Measurements from ENCODE around the gene PDZD7. TPM values are rescaled to one million over a fixed set of nuclear protein-coding genes. Genes with fewer than 3 reads are reported as not detected.

Gene PDZD7
- total and polyA plus RNA-seq, 2 of the 8 experiments (the other 6 are each of a cell fraction or from before 2014, with no cell fraction given) = 0.88 to 1.6 TPM

GRCh38 chr10:100986623-100986951 lies 44.3 kb downstream of the PDZD7 start:
- peak overlapping the region; percentile 23 for H3K56ac ChIP-seq (replicated peaks; ENCODE audit: insufficient read length, low read depth, low read length)
- peaks cover 17 to 51% of the 10 kb centered on the region in 2 experiments for H3K79me2 ChIP-seq (ENCODE audit: control insufficient read depth in 1 of 2, insufficient read depth in 2 of 2, low read length in 2 of 2)
- H2BK120ac ChIP-seq (replicated peaks; ENCODE audit: low read depth, low read length) = no peak overlapping the region
- H2BK5ac ChIP-seq (ENCODE audit: low read depth, low read length) = peak overlapping the region; percentile 96
- H2BK15ac ChIP-seq (ENCODE audit: low read length) = no peak overlapping the region
- H3K9me3 ChIP-seq (ENCODE audit: insufficient read depth in 2 of 2, low read depth in 1 of 2, low read length in 1 of 2) = no peaks in the 10 kb centered on the region
- peak overlapping the region; percentile 85 to 98 for H3K4me2 ChIP-seq (ENCODE audit: insufficient read depth in 1 of 2, low read depth in 2 of 2, low read length in 2 of 2)
- peak overlapping the region; percentile 43 to 83 (median 75); a peak in 6 of 7 replicates for H3K9ac ChIP-seq (replicated peaks in 1 of 4; ENCODE audit: extremely low read depth in 1 of 4, low read depth in 3 of 4, low read length in 3 of 4)
- H3K27me3 ChIP-seq (replicated peaks in 1 of 4; ENCODE audit: control insufficient read depth in 3 of 4, extremely low read depth in 1 of 4, insufficient read depth in 3 of 4, low read length in 3 of 4) = no peaks in the 10 kb centered on the region
- peaks cover 9% of the 10 kb centered on the region; the same call in 1 of the 2 replicates for H3K23me2 ChIP-seq (ENCODE audit: low read depth, low read length)
- no peak overlapping the region for H4K5ac ChIP-seq (ENCODE audit: insufficient read length, low read depth, low read length)
- H4K8ac ChIP-seq (ENCODE audit: extremely low read depth, insufficient read depth, low read length) = peak overlapping the region; percentile 97; the same call in 1 of the 2 replicates
- H3K79me1 ChIP-seq (ENCODE audit: low read depth, low read length) = peaks cover 15% of the 10 kb centered on the region
- H3K27ac ChIP-seq (ENCODE audit: low read depth, low read length) = no peak overlapping the region
- DNase-seq (ENCODE audit: low read depth in 1 of 2, low spot score in 2 of 2) (no peak), FAIRE-seq (no peak)
- no peak overlapping the region for H2BK12ac ChIP-seq (ENCODE audit: low read depth, low read length)
- peaks cover 7 to 18% of the 10 kb centered on the region in 2 experiments for H4K20me1 ChIP-seq (replicated peaks in 1 of 2; ENCODE audit: control insufficient read depth in 1 of 2, insufficient read depth in 2 of 2, low read length in 2 of 2)
- H3K4ac ChIP-seq (replicated peaks; ENCODE audit: insufficient read length, low read depth, low read length) = no peak overlapping the region
- no peak overlapping the region for H3K18ac ChIP-seq (ENCODE audit: extremely low read depth, low read length)
- H3K36me3 ChIP-seq (ENCODE audit: control insufficient read depth in 2 of 4, insufficient read depth in 4 of 4, low read length in 3 of 4) = peaks cover 14 to 33% (median 26%) of the 10 kb centered on the region in 4 experiments
- H3K4me1 ChIP-seq (replicated peaks in 1 of 4; ENCODE audit: control insufficient read depth in 3 of 4, insufficient read depth in 4 of 4, low read length in 3 of 4) = peaks cover 0 to 12% (median 5%) of the 10 kb centered on the region in 4 experiments; a peak in 4 of 7 replicates
- no peak overlapping the region for H4K91ac ChIP-seq (replicated peaks; ENCODE audit: insufficient read length, low read length)
- H3K14ac ChIP-seq (ENCODE audit: insufficient read length) = no peak overlapping the region
- no peak overlapping the region for H2BK20ac ChIP-seq (ENCODE audit: low read length)
- WGBS, 2 experiments (ENCODE audit: extremely low coverage in 1 of 2, insufficient coverage in 1 of 2, insufficient read length in 1 of 2, insufficient replicate concordance in 2 of 2, low coverage in 1 of 2, low lambda C conversion rate in 2 of 2, missing lambda C conversion rate in 1 of 2) = 24% methylated on average over 17 of the region's 17 CpGs; no CpG with 5 or more reads in 1 of the 2 experiments
- H2AFZ ChIP-seq (ENCODE audit: low read length) = no peak overlapping the region; the same call in 1 of the 2 replicates
- POLR2A ChIA-PET (ENCODE audit: partially characterized antibody) = interaction anchor here (1.0 to 4.4 kb wide), 9 partner anchors 10 to 425 kb away, joined by 3 to 34 read pairs (median 4); partner anchors contain the start of gene LZTS2
- H3K4me3 ChIP-seq (ENCODE audit: extremely low read depth in 1 of 4, insufficient read depth in 2 of 4, low read depth in 3 of 4, low read length in 4 of 4) = peak overlapping the region; percentile 68 to 92 (median 80)
- CTCF ChIA-PET (ENCODE audit: partially characterized antibody) = interaction anchor here (0.6 to 26.8 kb wide), 9 partner anchors 8 to 286 kb away, joined by 3 to 464 read pairs (median 4); partner anchors contain the start of gene SEMA4G
- H3K23ac ChIP-seq (ENCODE audit: insufficient read length) = no peak overlapping the region
- no peak overlapping the region for H2AK5ac ChIP-seq (ENCODE audit: low read depth, low read length)
- TF ChIP-seq CEBPB (IDR thresholded peaks at IDR 0.05; ENCODE audit: low read depth, low read length) (no peak), TEAD4 (IDR thresholded peaks at IDR 0.05; ENCODE audit: low read depth, low read length) (no peak), KDM1A (IDR thresholded peaks at IDR 0.05; ENCODE audit: borderline replicate concordance, low read length) (no peak), SIRT6 (IDR thresholded peaks at IDR 0.05; ENCODE audit: low read length) (no peak), GTF2F1 (IDR thresholded peaks at IDR 0.05; ENCODE audit: borderline replicate concordance, low read depth, low read length) (no peak), PHF8 (conservative IDR thresholded peaks at IDR 0.05; ENCODE audit: low read depth, low read length) (no peak), CBX5 (IDR thresholded peaks at IDR 0.05; ENCODE audit: low read depth, low read length) (no peak), SIN3A (conservative IDR thresholded peaks at IDR 0.05 in 1 of 2, IDR thresholded peaks at IDR 0.05 in 1 of 2; ENCODE audit: low read depth in 1 of 2, low read length in 2 of 2) (no peak), TAF7 (optimal IDR thresholded peaks at IDR 0.05; ENCODE audit: borderline replicate concordance, low read depth, low read length) (no peak), ZNF274 (IDR thresholded peaks at IDR 0.05; ENCODE audit: borderline replicate concordance, extremely low read depth, low read length) (no peak)
- TF ChIP-seq, protein P1, sequence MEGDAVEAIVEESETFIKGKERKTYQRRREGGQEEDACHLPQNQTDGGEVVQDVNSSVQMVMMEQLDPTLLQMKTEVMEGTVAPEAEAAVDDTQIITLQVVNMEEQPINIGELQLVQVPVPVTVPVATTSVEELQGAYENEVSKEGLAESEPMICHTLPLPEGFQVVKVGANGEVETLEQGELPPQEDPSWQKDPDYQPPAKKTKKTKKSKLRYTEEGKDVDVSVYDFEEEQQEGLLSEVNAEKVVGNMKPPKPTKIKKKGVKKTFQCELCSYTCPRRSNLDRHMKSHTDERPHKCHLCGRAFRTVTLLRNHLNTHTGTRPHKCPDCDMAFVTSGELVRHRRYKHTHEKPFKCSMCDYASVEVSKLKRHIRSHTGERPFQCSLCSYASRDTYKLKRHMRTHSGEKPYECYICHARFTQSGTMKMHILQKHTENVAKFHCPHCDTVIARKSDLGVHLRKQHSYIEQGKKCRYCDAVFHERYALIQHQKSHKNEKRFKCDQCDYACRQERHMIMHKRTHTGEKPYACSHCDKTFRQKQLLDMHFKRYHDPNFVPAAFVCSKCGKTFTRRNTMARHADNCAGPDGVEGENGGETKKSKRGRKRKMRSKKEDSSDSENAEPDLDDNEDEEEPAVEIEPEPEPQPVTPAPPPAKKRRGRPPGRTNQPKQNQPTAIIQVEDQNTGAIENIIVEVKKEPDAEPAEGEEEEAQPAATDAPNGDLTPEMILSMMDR (IDR thresholded peaks at IDR 0.05; ENCODE audit: control extremely low read depth in 1 of 3, insufficient read depth in 1 of 3, low read depth in 1 of 3, low read length in 3 of 3) = no peak

Data from H1 (cell line).